Heart right ventricle (tissue), 16 donors: ENCODE results near the gene ATF3. TPM values are rescaled to one million over a fixed set of nuclear protein-coding genes. Genes with fewer than 3 reads are reported as not detected.

Experiments
- ATAC-seq, 8 donors: fragments of 200-7000 bp; cut with Tn5 transposase; one replicate each; pipeline ENCODE4 v1.9.1; 2020; ENCODE audit warnings: mild to moderate bottlenecking in 8 of 8, moderate library complexity in 8 of 8, moderate number of reproducible peaks in 1 of 8
- DNase-seq, 2 donors: peaks; one replicate each; pipeline ENCODE4 v3.0.0-alpha.2; 2020
- H3K27ac ChIP-seq, 10 donors: fragments of 200-600 bp; sonication (generic) in 2 of 10; one replicate each; pipeline versions ENCODE4 v1.5.0 to v1.8.0; 2020 to 2022; ENCODE audit warnings: mild to moderate bottlenecking in 3 of 10
- H3K27me3 ChIP-seq, 7 donors: fragments of 200-600 bp; one replicate each; pipeline ENCODE4 v1.8.0; 2021 to 2022; ENCODE audit warnings: mild to moderate bottlenecking in 2 of 7
- H3K36me3 ChIP-seq, 9 donors: fragments of 200-600 bp; sonication (generic) in 1 of 9; one replicate each; pipeline versions ENCODE4 v1.5.0 to v1.8.0; 2020 to 2022; ENCODE audit warnings: mild to moderate bottlenecking in 2 of 9
- H3K4me1 ChIP-seq, 9 donors: fragments of 200-600 bp; sonication (generic) in 1 of 9; one replicate each; pipeline versions ENCODE4 v1.5.0 to v1.8.0; 2020 to 2022; ENCODE audit warnings: mild to moderate bottlenecking in 4 of 9
- H3K4me3 ChIP-seq, 10 donors: fragments of 200-600 bp; sonication (generic) in 2 of 10; one replicate each; pipeline versions ENCODE4 v1.5.0 to v1.8.0; 2020 to 2022; ENCODE audit warnings: mild to moderate bottlenecking in 7 of 10, moderate library complexity in 2 of 10
- H3K9me3 ChIP-seq, 11 donors: fragments of 200-600 bp in 10 of 11; sonication (generic) in 2 of 11; one replicate each; pipeline versions ENCODE4 v1.5.0 to v1.8.0; 2013 to 2022; ENCODE audit warnings: mild to moderate bottlenecking in 2 of 11, control low read depth in 1 of 11, moderate library complexity in 1 of 11
- WGBS, 2 donors: extraction: QIAGEN DNeasy Blood & Tissue Kit; methylation state at CpG; one replicate each; pipeline ENCODE4 v1.1.7; 2013; ENCODE audit warnings: inconsistent platforms in 1 of 2; 5-methylcytosine and 5-hydroxymethylcytosine counted together
- intact Hi-C, 10 donors: fragments of 100-400 bp; cut with DNase I; formaldehyde crosslinking; loops; one replicate each; pipeline versions ENCODE4 v1.11.1 to v1.14.2; 2022
- polyA plus RNA-seq, 2 donors: library from polyadenylated mRNA; stranded (reverse); fragments of 200-250 nt; gene quantifications; one replicate each; pipeline ENCODE4 v1.2.3, GENCODE V29; 2013
- total RNA-seq, 10 donors: library from RNA; stranded (reverse); fragmentation: NEBNext Ultra II Directional in 3 of 10; extraction: Animal tissue kit (Norgen Biotek cat#: 25700) in 3 of 10; gene quantifications; one replicate each; pipeline versions ENCODE4 v1.2.1 to v1.2.4, GENCODE V29; 2021 to 2023
- TF ChIP-seq, protein P1 (sequence below), 9 donors: fragments of 200-600 bp; sonication (generic) in 2 of 9; IDR thresholded peaks; one replicate each; pipeline versions ENCODE4 v1.5.0 to v1.8.0; 2021 to 2022; ENCODE audit warnings: antibody characterized with exemption in 9 of 9, mild to moderate bottlenecking in 5 of 9, moderate library complexity in 1 of 9
- donor health status: Arrhythmogenic right ventricular cardiomyopathy.
- donor health status: ischemic (EF 13 %, LVEDD 7.1; RV severe dilation, severe dysfunction).
- donor health status: healthy with polysubstance abuse.
- donor health status: DM: no; HTN: yes; CAD: no.
- donor health status: DM: no; HTN: no; CAD: no.
- donor health status: ischemic (EF 25% LVEDD 6.9; RV normal size, moderate dysfunction).
- donor health status: ischemic (EF 25% LVEDD 5.7; RV mildly dilated, moderate dysfunction).
- donor health status: healthy.
- donor health status: DM: yes; HTN: yes; CAD: no.
- donor health status: Ischemic cardiomyopathy.
- donor health status: ischemic (EF 35%, LVEDD 5.7; RV mildly dilated, moderate dysfunction).
- donor health status: nonischemic (EF 11% LVEDD 7.7; RV severe dilation, severe dysfunction).
- donor health status: DM: yes; HTN: yes; CAD: no.
- donor health status: PGD.
- donor health status: ischemic (EF 29% LVEDD 5.4; RV normal size, mild dysfunction).
- donor health status: nonischemic (EF 23%, LVEDD 6.1; RV moderate dilation, normal function).

The ATF3 gene
- total and polyA plus RNA-seq, 12 donors, result 8.4 to 684 (median 25.9) TPM

DNA sequence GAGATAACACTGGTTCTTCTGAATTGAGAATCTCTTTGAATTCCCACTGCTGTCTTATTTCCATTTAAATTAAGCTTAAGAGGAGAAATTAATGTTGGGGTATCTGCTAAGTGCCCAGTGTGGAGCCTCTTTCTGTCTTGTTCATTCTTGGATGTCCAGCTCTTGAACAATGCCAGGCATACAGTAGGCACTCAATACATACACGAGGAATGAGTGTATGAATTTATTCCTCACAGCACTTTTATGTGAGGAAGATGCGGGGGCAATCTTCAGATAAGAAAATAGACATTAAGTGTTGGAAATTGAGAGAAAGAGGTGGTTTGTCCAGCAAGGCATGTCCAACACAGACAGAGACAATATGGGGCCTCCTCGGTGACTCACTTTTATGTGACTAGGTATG, 11.8 kb upstream of the ATF3 start:
- Histone ChIP-seq H3K4me1 (peaks cover 0 to 23% (median 0%) of the 10 kb centered on the region in 9 donors), H3K4me3 (no peak overlapping the region), H3K9me3 (no peaks in the 10 kb centered on the region), H3K36me3 (no peaks in the 10 kb centered on the region), H3K27me3 (peaks cover 0 to 23% (median 0%) of the 10 kb centered on the region in 7 donors), H3K27ac (peak overlapping the region in 6 of 10 donors; percentile 25 to 69 (median 36))
- intact Hi-C loops, result no loop called here
- TF ChIP-seq, protein P1, sequence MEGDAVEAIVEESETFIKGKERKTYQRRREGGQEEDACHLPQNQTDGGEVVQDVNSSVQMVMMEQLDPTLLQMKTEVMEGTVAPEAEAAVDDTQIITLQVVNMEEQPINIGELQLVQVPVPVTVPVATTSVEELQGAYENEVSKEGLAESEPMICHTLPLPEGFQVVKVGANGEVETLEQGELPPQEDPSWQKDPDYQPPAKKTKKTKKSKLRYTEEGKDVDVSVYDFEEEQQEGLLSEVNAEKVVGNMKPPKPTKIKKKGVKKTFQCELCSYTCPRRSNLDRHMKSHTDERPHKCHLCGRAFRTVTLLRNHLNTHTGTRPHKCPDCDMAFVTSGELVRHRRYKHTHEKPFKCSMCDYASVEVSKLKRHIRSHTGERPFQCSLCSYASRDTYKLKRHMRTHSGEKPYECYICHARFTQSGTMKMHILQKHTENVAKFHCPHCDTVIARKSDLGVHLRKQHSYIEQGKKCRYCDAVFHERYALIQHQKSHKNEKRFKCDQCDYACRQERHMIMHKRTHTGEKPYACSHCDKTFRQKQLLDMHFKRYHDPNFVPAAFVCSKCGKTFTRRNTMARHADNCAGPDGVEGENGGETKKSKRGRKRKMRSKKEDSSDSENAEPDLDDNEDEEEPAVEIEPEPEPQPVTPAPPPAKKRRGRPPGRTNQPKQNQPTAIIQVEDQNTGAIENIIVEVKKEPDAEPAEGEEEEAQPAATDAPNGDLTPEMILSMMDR (IDR thresholded peaks at IDR 0.05), result no peak
- DNase-seq (no peak), ATAC-seq (no peak)
- 92 to 93% methylated on average over 3 of the region's 3 CpGs for WGBS, 2 donors

DNA sequence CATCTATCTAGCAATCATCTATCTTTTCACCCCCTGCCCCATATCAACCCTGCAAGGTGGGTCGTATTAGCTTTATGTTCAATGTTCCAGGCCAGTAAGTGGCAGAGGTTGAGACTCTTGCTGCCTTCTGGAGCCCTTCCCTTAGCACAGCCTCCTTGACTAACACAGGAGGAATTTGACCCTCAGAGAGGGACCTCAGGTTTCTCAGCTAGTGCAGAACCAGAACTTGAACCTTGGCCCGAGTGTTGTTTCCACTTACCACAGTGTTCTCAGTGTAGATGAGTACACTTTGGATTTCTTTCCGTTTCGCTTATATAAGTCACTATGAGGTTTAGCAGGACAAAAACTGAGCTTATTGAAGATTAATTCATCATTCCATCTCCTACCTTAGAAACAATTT, 11.1 kb upstream of the ATF3 start:
- Histone ChIP-seq H3K36me3 (no peaks in the 10 kb centered on the region), H3K4me1 (peaks cover 0 to 23% (median 0%) of the 10 kb centered on the region in 9 donors), H3K4me3 (no peak overlapping the region), H3K9me3 (no peaks in the 10 kb centered on the region), H3K27ac (no peak overlapping the region), H3K27me3 (peaks cover 0 to 30% (median 0%) of the 10 kb centered on the region in 7 donors)
- WGBS, 2 donors, result 92 to 96% methylated on average over 4 of the region's 4 CpGs
- ATAC-seq, result no peak
- TF ChIP-seq, protein P1 (IDR thresholded peaks at IDR 0.05), result no peak
- intact Hi-C loops, result no loop called here
- no peak for DNase-seq

DNA sequence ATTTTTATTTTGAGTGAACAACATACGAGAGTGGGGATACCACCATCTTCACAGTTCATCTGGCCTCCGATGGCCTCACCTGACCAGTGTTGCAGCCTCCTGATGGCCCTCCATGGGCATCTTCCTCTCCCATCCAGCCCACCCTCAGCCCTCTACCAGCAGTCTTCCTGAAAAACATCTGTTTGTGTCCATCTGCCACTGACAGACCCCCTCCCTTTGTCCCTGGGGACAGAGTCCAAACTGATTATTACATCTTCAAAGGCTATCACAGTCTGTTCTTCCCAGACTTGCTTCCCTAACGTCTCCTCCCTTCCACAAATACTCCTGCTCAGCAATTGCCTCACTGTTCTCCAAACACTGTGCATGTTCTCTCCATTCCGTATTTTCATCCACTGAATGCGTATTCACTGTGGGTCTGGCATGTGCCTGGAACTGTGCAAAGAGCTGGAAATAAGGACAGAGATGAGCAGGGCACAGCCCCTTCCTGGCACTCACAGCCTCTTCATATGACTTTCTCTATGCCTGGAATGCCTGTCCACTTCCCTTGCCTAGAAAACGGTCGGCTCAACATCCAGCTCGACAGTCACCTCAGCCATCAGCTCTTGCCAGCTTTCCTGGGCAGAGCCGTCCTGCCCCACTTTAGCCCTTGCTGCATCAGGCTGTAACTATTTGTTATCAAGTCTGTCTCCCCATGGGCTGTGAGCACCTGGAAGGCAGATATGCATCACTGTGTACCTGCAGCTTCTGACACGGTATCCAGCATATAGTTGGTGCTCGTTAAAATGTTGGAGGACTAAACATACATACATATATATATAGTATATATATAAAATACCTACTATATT, 8.3 kb upstream of the ATF3 start:
- 62 to 64% methylated on average over 11 of the region's 11 CpGs for WGBS, 2 donors
- no peaks in the 10 kb centered on the region for H3K9me3 ChIP-seq
- intact Hi-C loops, result loop anchor here in 1 of 10 donors (5.0 kb wide), 1 partner anchor 33 kb away; no protein-coding TSS in a partner anchor
- H3K27me3 ChIP-seq, result peaks cover 0 to 58% (median 2%) of the 10 kb centered on the region in 7 donors
- DNase-seq (no peak), ATAC-seq (peak in 1 of 8 donors; percentile 37)
- H3K4me1 ChIP-seq, result peaks cover 0 to 22% (median 2%) of the 10 kb centered on the region in 9 donors
- TF ChIP-seq, protein P1 (IDR thresholded peaks at IDR 0.05), result no peak
- no peak overlapping the region for H3K4me3 ChIP-seq
- no peak overlapping the region for H3K27ac ChIP-seq
- H3K36me3 ChIP-seq, result no peaks in the 10 kb centered on the region

DNA sequence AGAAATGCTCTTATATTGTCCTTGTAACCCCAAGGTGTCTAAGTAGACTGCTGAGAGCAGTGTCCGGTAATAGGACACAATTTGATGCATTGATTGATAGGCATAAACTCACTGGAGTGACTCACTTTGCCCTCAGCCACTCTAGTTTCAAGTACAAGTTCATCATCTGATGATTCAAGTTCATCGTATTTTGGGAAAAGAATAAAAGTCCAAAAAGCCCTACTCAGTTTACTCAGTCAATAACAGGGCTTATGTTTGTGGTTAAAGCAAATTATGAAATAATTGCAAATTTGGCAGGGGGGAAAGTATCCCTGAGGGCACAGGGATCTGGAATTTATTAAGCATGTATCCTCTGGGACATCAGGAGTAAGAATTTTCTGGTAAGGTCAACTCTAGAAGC, 7.6 kb upstream of the ATF3 start:
- Histone ChIP-seq H3K27ac (no peak overlapping the region), H3K27me3 (peaks cover 0 to 65% (median 2%) of the 10 kb centered on the region in 7 donors), H3K36me3 (no peaks in the 10 kb centered on the region), H3K4me3 (no peak overlapping the region), H3K4me1 (peaks cover 0 to 20% (median 9%) of the 10 kb centered on the region in 9 donors), H3K9me3 (no peaks in the 10 kb centered on the region)
- no peak for ATAC-seq
- no peak for DNase-seq
- intact Hi-C loops, result loop anchor here in 1 of 10 donors (5.0 kb wide), 1 partner anchor 34 kb away; no protein-coding TSS in a partner anchor
- WGBS, 2 donors, result 79 to 81% methylated on average over 2 of the region's 2 CpGs
- TF ChIP-seq, protein P1 (IDR thresholded peaks at IDR 0.05), result no peak
